ENCODE measurements around the gene CGREF1.

GRCh38 chr2:27091746-27092695 lies 26.9 kb downstream of the CGREF1 start:
- no peak for TF ChIP-seq YY1 (IDR thresholded peaks at IDR 0.05; ENCODE audit: insufficient read depth, insufficient read length)
- no peak for TF ChIP-seq SUZ12 (IDR thresholded peaks at IDR 0.05; ENCODE audit: extremely low read depth, insufficient read depth, insufficient read length)
